ENCODE data around the gene KRTAP10-7.
"Not testable (repeated sequence)": the region's sequence is repeated elsewhere in the genome, so short reads cannot be mapped to it uniquely, and the experiment has no call there.

The KRTAP10-7 gene

GRCh38 chr21:44636209-44637017, 36.0 kb downstream of the KRTAP10-7 start:
- no peak for DNase-seq (ENCODE audit: low read depth)

GRCh38 chr21:44637018-44637850, 36.8 kb downstream of the KRTAP10-7 start, which contains the start of gene KRTAP10-10:
TSS of gene KRTAP10-10 (plus strand) at chr21:44637356. CDS start at chr21:44637418, 62 bp downstream.
- DNase-seq (ENCODE audit: low read depth): no peak

GRCh38 chr21:44637851-44638348, 37.5 kb downstream of the KRTAP10-7 start:
- not testable (repeated sequence) for DNase-seq (ENCODE audit: low read depth)

- not testable (repeated sequence) for DNase-seq (ENCODE audit: low read depth)
Measured at GRCh38 chr21:44638506-44639330, 38.3 kb downstream of the KRTAP10-7 start.

- no peak for DNase-seq (ENCODE audit: low read depth)
Measured at GRCh38 chr21:44639331-44639655, 38.9 kb downstream of the KRTAP10-7 start.

- DNase-seq (ENCODE audit: low read depth): no peak
Measured at GRCh38 chr21:44640761-44641160, 40.4 kb downstream of the KRTAP10-7 start.

- no peak for DNase-seq (ENCODE audit: low read depth)
Measured at GRCh38 chr21:44643741-44644310, 43.4 kb downstream of the KRTAP10-7 start.

- no peak for DNase-seq (ENCODE audit: low read depth)
Measured at GRCh38 chr21:44644878-44645277, 44.5 kb downstream of the KRTAP10-7 start.

- not testable (repeated sequence) for DNase-seq (ENCODE audit: low read depth)
Measured at GRCh38 chr21:44646366-44647221, 46.2 kb downstream of the KRTAP10-7 start, which contains the start of gene KRTAP10-11. TSS of gene KRTAP10-11 (plus strand) at chr21:44646414. CDS start at chr21:44646459, 45 bp downstream.

- DNase-seq (ENCODE audit: low read depth): no peak
Measured at GRCh38 chr21:44647222-44647552, 46.8 kb downstream of the KRTAP10-7 start.

- no peak for DNase-seq (ENCODE audit: low read depth)
Measured at GRCh38 chr21:44648557-44649311, 48.3 kb downstream of the KRTAP10-7 start.

GRCh38 chr21:44649521-44650100, 49.2 kb downstream of the KRTAP10-7 start:
- no peak for DNase-seq (ENCODE audit: low read depth)

- no peak for DNase-seq (ENCODE audit: low read depth)
Measured at GRCh38 chr21:44650265-44650972, 50.0 kb downstream of the KRTAP10-7 start.

- no peak for DNase-seq (ENCODE audit: low read depth)
Measured at GRCh38 chr21:44650973-44651675, 50.7 kb downstream of the KRTAP10-7 start.

Measured in CMK (cell line).